Calu3 (cell line): ENCODE data around the gene NKX3-2. TPM values are rescaled to one million over a fixed set of nuclear protein-coding genes. Genes with fewer than 3 reads are reported as not detected.

Source experiments
- BruUV-seq: library from RNA; stranded (reverse); fragments of 400-500 nt; replicated peaks from 2 replicates; lab custom pipeline; 2021; lab: Mats Ljungman, UMichigan
- CTCF ChIA-PET: fragments of 300-600 bp; sonication (Branson Sonifier 250); formaldehyde crosslinking; loops from one replicate; lab custom pipeline; 2022; ENCODE audit warnings: antibody characterized with exemption; lab: Charles Lee
- DNase-seq: peaks from one replicate; pipeline ENCODE4 v3.0.0; 2022
- H3K27ac Mint-ChIP-seq: one replicate; pipeline ENCODE4 v1.8.0; 2022; ENCODE audit warnings: mixed read lengths; ENCODE audit not compliant: unreplicated experiment
- H3K27me3 Mint-ChIP-seq: one replicate; pipeline ENCODE4 v1.8.0; 2022; ENCODE audit warnings: mixed read lengths; ENCODE audit not compliant: unreplicated experiment
- H3K36me3 Mint-ChIP-seq: one replicate; pipeline ENCODE4 v1.8.0; 2022; ENCODE audit warnings: mild to moderate bottlenecking, moderate library complexity, mixed read lengths; ENCODE audit not compliant: insufficient read depth, unreplicated experiment
- H3K4me1 Mint-ChIP-seq: one replicate; pipeline ENCODE4 v1.8.0; 2022; ENCODE audit warnings: mild to moderate bottlenecking, low read depth, mixed read lengths; ENCODE audit not compliant: unreplicated experiment
- H3K4me3 Mint-ChIP-seq: one replicate; pipeline ENCODE4 v1.8.0; 2022; ENCODE audit warnings: mild to moderate bottlenecking, low read depth, moderate library complexity, mixed read lengths; ENCODE audit not compliant: unreplicated experiment
- H3K9me3 Mint-ChIP-seq: one replicate; pipeline ENCODE4 v1.8.0; 2022; ENCODE audit warnings: low read depth, mixed read lengths; ENCODE audit not compliant: unreplicated experiment
- intact Hi-C: fragments of 100-400 bp; cut with micrococcal nuclease; formaldehyde crosslinking; loops from one replicate; pipeline ENCODE4 v1.10.0; 2022; ENCODE audit not compliant: unreplicated experiment
- total RNA-seq: library from RNA; stranded (reverse); gene quantifications from 2 replicates; pipeline ENCODE4 v1.2.3, GENCODE V29; 2022
- TF ChIP-seq, protein P1 (sequence below): fragments of 200-600 bp; IDR thresholded peaks from one replicate; pipeline ENCODE4 v1.8.0; 2022; ENCODE audit warnings: antibody characterized with exemption; ENCODE audit not compliant: unreplicated experiment

NKX3-2 gene
- total RNA-seq, 1 experiment from 2014 or later = not detected

DNA sequence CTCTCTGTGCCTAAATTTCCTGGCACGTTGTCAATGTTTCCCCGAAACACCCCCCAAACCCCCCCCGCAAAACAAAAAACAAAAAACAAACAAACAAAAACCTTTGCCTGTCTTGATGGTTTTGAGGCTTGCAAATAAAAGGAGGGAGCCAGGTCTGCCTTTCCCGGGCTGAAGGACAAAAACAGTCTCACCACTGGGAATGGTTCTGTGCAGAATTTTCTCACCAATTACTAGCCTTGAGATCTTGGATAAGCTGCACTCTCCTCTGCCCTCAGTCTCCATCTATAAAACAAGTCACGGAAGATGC is 15.5 kb downstream of the NKX3-2 start:
- CTCF ChIA-PET = interaction anchor here (0.6 kb wide), 1 partner anchor 8 kb away, joined by 4 read pairs; no protein-coding TSS in a partner anchor
- Mint-ChIP-seq H3K27ac (no peak overlapping the region), H3K4me1 (no peaks in the 10 kb centered on the region), H3K9me3 (no peaks in the 10 kb centered on the region), H3K4me3 (no peak overlapping the region), H3K27me3 (peaks cover 16% of the 10 kb centered on the region), H3K36me3 (no peaks in the 10 kb centered on the region)
- no TSS peak for BruUV-seq
- no peak for DNase-seq
- TF ChIP-seq, protein P1, sequence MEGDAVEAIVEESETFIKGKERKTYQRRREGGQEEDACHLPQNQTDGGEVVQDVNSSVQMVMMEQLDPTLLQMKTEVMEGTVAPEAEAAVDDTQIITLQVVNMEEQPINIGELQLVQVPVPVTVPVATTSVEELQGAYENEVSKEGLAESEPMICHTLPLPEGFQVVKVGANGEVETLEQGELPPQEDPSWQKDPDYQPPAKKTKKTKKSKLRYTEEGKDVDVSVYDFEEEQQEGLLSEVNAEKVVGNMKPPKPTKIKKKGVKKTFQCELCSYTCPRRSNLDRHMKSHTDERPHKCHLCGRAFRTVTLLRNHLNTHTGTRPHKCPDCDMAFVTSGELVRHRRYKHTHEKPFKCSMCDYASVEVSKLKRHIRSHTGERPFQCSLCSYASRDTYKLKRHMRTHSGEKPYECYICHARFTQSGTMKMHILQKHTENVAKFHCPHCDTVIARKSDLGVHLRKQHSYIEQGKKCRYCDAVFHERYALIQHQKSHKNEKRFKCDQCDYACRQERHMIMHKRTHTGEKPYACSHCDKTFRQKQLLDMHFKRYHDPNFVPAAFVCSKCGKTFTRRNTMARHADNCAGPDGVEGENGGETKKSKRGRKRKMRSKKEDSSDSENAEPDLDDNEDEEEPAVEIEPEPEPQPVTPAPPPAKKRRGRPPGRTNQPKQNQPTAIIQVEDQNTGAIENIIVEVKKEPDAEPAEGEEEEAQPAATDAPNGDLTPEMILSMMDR = no peak
- intact Hi-C loops = no loop called here

DNA sequence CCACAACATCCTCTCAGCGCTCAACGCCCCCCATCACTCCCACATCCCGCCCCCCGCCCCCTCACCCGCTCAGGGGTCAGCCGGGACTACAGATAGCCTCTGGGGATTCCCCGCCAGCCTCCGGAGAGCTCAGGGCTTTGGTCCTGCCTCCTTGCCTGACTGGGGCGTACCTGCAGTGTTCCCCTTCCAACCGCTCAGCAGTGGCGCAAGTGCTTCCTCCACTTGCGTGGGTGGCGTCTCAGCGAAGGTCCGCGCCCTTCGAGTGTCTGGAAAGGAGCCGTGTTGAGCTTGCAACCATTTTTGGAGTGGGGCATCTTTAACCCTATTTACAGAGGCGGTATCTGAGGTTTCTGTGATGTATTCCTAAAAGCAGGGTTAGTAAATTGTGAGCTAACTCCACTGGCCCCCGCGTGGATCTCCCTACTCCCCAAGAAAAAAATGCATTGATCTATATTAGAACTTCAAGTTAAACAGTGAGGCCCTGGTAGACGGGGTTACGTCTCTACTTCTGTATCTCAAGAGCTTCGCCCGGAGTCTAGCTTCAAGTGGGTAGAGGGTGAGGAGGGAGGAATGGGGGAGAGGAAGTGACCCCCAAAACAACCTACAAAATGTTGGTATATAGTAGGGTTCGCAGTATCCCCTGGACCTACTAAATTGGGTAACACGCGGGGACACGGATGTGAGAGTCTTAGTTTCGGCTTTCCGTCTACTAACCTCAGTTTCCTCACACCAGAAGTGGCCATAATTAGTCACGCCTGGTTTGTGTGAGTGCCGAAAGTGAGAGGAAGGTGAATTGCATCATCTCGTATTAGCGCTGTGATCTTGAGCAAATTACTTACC is 16.1 kb downstream of the NKX3-2 start:
- CTCF ChIA-PET = interaction anchor here (0.6 kb wide), 2 partner anchors 8 to 16 kb away, joined by 4 to 6 read pairs; no protein-coding TSS in a partner anchor
- H3K9me3 Mint-ChIP-seq = no peaks in the 10 kb centered on the region
- TF ChIP-seq, protein P1 = no peak

DNA sequence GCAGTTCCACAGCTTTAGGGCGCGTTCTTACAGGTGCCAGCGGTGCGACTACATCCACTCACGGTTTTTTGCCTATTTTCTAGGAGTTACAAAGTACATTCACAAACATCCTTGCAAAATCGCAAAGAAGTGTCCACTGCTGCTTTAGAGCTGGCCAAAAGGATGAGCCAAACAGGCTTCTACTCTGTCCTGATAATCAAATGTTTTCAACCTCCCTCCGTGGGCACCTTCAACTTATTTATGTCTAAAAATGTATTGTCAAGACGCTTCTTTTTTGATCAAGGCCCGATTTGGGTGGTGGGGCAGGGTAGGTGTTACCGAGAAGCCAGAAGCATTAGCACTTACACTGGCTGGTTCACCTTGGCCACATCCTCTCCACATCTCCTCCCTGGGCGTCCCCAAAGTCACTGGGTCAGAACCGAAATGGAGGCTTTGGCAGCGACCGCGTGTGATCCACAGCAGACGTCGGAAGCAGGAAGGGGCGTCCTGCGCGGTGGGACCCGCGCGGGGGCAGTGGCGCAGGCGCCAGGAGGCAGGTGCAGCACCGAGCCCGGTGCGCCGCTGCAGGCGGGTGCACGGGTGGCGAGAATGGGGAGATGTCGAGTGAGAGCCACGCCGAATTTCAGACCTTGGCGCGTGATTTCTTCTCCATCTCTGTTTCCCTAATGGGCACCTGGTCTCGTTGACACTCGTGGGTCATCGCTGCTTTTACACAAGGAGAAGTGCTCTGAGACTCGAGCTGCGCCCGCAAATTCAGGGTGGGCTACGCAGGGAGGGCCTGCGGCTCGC is 16.9 kb downstream of the NKX3-2 start:
- CTCF ChIA-PET = interaction anchor here (0.6 kb wide), 1 partner anchor 15 kb away, joined by 6 read pairs; no protein-coding TSS in a partner anchor
- Mint-ChIP-seq H3K4me1 (no peaks in the 10 kb centered on the region), H3K36me3 (no peaks in the 10 kb centered on the region), H3K27ac (no peak overlapping the region), H3K4me3 (no peak overlapping the region), H3K27me3 (peaks cover 14% of the 10 kb centered on the region), H3K9me3 (no peaks in the 10 kb centered on the region)
- no TSS peak for BruUV-seq
- TF ChIP-seq, protein P1 = no peak
- no peak for DNase-seq
- intact Hi-C loops = no loop called here

More for the DNA sequence above, 16.1 kb downstream of the NKX3-2 start:
- Mint-ChIP-seq H3K27ac (no peak overlapping the region), H3K36me3 (no peaks in the 10 kb centered on the region), H3K27me3 (peaks cover 14% of the 10 kb centered on the region), H3K4me3 (no peak overlapping the region), H3K4me1 (no peaks in the 10 kb centered on the region)
- BruUV-seq = no TSS peak
- no peak for DNase-seq
- intact Hi-C loops = no loop called here

DNA sequence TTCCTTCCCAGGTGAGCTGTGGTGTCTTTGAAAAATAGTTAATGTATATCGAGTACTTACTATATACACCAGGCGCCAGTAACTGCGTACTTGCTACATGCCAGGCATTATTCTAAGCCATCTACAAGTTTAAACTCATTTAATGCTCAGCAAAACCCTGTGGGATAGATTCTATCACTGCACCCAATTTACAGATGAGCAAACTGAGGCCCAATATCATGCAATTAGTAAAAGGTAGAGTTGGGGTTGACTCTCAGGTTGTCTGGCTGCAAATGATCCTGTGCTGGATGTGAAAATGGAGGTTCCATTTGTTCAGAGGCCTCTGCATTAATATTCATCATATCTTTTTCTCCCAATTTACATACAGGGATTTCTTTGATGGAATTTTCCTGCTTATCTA is 17.6 kb downstream of the NKX3-2 start:
- Mint-ChIP-seq H3K27ac (no peak overlapping the region), H3K36me3 (no peaks in the 10 kb centered on the region), H3K27me3 (peaks cover 8% of the 10 kb centered on the region), H3K4me3 (no peak overlapping the region), H3K9me3 (no peaks in the 10 kb centered on the region), H3K4me1 (no peaks in the 10 kb centered on the region)
- TF ChIP-seq, protein P1 = no peak
- CTCF ChIA-PET = no interaction called here
- DNase-seq = no peak
- BruUV-seq = no TSS peak
- intact Hi-C loops = no loop called here
